HPDE6-E6E7 (cell line): ENCODE measurements around the gene KIRREL3.

Experiments
- DNase-seq: peaks from one replicate; pipeline ENCODE4 v3.0.0; 2011; ENCODE audit warnings: missing footprints; ENCODE audit errors: extremely low spot score

KIRREL3 gene

DNA sequence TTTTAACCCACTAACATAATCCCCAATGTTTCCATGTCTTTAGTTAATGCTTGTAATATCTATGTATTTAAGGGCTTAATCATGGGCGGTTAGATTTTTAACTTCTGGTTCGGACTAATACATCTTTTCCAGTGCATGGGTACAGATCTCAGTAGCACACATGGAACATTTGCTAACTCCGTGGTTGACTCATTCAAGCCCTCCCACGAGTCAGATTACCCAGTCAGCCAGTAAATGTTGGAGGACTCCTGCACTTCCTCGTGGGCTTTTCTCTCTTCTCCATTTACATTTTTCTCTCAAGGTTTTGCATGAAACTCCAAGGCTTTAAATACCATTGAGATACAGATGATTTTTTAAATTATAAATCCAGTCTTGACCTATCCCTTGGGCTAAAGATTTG, 331.2 kb downstream of the KIRREL3 start:
- DNase-seq, result no peak

DNA sequence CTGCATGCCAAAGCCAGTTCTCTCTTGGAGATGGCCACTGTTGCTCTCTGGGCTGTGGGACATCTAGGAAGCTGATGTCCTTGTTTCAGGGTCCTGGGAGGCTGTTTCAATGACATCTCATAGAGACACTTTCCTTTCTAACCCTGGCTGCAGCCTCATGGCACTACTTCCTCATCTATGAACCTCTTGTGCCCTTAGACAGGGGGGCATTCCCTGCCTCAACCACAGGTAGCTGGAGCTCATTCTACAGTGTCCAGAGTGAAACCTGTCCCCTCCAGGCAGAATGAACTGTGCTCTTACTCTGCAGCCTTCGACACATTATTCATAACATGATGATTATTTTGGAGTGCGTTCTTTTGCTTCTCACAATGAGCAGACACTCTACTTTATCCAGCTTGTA, 335.9 kb downstream of the KIRREL3 start:
- DNase-seq, result no peak

DNA sequence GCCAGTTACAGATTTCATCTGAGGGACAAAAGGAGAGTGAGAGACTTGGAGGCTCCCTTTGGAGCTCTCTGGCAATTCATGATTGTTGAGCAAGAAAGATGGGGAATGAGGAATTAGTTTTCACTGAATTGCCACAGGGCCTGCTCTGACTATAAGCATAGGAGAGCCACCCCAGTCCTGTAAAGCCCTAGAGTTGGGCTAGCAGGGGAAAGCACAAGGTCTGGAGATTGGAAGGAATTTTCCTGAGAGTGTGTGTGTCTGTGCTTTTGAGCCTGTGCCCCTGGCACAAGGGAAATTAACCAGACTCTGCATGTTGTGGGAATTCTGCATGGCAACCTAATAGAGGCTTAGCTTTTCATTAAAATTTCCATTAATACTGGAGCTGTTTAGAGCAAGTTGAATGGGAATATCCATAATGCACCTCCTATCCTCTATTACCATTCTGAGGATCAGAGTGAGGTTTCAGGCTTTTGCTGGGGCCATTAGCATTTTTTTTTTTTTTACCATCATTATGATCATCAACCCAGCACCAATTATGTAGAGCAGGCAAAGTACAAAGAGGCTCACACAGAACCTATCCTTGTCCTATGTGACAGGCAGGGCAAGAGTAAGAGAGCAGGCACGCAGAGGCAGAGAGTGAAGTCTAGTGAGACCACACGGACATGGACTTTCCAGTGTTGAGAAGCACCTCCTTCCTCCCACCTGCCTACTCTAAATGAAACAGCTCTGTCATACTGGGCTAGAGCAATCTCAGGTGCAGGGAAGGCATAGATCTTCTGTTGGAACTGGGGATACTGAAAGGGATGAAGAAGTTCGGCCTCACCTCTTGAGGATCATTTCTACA, 336.6 kb downstream of the KIRREL3 start:
- no peak for DNase-seq

DNA sequence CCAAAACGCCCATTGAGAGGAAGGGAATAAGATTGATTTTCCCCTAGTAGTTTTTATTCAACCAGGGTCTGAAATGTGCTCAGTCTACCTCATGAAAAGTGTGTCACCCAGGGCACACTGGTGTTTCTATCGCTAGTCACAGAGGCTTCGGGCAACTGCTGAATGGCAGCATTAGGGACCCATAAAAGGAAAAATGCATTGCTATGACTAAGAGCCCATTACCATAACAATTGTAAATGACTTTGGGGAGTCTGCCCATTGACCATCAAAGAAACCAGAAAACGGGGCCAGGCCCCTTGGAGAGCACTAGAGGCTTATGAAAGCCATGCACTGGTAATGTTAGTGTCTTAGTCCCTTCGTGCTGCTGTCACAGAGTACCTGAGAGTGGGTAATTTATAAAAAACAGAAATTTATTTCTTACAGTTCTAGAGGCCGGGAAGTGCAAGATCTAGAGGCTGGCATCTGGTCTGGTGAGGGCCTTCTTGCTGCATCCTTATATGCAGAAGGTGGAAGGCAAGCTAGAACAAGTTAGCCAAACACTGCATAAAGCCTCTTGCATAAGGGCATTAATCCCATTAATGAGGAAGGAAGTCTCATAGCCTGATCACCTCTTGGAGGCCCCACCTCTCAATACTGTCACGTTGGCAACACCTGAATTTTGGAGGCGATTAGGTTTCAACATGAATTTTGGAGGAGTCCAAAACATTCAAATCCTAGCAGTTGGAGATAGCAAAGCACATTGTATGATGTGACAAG, 338.4 kb downstream of the KIRREL3 start:
- no peak for DNase-seq

DNA sequence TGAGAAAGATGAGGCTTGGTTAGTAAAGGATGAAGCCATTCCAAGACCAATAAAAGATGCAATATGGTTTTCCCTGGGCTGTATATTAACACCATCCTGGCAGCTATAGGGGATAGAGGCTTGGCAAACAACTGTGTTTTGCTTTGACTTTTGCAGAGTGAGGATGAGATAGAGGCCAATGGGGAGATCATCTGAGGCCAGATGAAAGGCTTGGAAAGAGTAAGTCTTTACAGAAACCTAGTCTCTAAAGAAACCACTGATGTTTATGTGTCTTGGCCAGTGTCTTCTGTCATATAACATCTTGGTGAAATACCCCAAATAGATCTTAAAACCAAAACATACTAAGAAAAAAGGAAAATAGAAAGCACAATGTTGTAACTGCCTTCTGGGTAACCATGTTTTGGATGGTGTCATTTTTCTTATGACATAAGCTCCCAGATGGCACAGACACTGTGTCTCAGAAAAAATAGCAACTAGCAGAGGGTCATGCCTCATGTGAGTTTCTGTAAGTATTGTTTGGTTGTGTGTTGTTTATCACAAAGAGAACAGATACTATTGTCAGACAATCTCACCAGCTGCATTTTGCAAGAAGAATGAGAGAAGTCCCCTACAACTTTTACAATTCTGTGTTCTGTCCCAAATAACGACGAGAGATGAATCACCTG, 339.7 kb downstream of the KIRREL3 start:
- DNase-seq, result no peak

DNA sequence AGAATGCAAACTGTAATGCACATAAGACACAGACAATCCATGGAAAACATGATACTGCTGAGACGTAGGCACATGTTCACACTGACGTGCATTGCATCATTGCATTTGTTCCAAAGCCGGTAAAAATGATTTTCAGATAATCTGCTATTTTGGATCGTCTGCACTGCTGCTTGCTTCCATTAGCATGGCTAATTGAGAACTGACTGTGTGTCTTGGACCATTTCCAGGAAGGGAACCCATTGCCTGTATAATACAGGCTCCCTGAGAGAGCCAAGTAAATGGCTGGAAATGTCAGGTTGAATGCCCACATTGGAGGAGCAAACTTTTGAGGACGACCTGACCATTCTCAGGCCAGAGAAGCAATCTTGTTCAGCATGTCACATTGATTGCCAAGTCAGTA, 340.2 kb downstream of the KIRREL3 start:
- DNase-seq, result no peak

DNA sequence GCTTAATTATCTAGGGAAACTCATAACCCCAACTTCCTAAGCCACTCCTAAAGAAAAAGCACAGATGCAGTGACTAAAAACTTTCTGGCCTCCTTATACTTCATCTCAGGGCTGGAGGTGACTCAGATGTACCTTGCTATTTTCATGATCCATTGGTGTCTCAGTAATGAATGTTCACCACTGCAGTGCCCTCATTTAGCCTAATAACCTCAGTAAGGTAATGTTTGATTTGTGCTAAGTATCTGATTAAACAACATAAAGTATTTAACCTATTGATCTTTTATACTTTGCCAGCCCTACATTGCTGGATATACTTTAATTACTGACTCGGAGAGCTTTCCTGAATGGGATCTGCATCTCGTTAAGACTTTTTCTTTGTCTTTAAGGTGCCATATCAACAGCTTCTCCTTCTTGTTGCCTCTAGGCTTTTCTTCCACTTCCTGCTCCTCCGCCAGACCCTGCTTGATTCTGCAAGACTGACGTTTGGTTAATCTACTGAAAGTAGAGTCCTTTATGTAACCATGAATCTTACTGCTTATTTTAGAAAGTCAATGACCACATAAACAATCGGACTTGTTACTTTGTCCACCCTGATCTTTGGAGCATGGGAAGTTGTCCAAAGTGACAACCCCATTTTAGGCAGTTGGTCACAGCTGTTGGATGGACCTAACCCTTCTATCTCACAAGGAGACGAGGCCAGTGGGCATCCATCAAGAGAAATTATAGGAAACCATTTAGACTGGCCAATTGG, 342.1 kb downstream of the KIRREL3 start:
- DNase-seq, result no peak

DNA sequence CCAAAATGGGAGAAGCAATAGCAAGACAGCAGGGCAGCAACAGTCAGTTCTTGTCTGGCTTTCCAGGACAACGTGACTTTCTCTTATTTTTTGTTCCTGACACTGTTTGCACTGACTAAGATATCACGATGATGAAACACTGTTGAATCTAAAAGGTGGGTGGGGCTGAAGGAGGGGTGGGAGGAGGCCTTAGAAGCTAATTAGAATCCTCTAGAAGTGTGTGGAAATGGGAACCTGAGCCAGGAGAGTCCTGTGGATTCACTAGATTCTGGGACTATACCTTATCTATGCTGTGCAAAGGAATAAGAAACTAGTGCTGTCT, 344.8 kb downstream of the KIRREL3 start:
- no peak for DNase-seq

DNA sequence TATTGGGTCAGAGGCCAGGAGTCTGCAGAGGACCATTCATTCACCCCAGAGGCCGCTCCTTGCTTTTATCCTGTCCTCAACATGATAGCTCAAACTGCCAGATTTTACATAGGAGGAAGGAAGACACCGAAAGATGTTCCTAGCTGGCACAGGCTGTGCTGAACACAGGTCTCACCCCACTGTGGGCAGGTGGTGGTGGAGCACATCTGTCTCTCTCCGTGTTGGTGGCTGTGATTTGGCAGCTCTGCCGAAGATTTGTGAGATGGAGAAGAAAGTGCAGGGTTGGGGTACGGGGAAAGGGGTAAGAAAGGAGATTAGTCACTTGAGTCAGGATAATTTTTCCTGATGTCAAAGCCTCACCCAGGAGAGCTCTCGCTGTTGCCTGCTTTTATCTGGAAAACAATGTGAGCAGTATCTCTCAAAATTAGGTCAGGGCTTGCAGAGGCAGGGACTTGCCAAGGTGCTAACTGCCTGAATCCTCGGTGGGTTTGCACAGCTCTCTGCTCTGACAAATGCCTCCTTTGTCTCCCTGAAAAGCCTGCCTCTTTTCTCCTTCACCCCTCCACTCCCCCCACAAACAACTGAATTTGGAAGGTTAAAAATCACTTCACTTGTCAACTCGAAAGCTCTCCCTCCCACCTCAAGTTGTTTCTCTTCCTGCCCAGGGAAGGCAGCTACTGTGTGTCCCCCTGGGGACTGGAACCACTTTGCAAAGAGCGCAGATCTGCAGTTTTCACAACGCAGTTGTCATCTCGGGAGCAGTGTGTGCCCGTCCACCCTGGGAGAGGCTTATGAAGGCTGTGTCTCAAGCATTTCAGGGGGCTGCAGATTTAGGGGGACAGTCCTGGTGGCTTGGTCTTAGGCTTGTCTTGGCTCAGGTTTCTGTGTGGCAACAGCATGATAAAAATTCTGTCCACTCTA, 345.4 kb downstream of the KIRREL3 start:
- no peak for DNase-seq

DNA sequence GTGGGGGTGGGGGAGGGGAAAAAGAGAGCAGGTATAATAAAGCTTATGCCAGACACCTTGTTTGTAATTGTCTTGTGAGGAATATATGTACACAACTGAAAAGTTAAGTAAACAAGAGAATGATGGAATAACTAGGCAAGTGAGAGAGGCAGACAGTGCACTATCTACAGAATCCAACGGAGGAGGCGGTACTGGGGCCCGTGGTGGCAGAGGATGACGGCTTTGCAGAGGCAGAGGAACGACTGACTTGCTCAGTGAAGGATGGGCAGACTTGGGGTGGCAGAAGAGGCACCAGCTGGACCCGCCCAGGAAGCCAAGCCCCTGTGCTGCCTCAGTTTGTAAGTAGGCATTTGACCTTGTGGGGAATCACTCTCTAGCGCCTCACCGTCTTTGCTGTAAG, 347.5 kb downstream of the KIRREL3 start:
- DNase-seq, result no peak

DNA sequence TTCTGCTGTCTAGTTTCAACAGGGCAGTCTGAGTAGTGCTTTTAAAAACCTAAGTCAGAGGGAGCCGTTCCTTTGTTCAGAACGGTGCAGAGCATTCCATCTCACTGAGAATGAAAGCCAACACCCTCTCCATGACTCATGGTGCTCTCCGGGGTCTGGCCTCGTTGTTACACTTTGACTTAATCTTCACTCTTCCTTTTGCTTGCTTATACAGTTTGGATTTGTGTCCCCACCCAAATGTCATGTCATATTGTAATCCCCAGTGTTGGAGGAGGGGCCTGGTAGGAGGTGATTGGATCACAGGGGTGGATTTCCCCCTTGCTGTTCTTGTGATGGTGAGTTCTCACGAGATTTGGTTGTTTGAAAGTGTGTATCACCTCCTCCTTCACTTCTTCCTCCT, 352.8 kb downstream of the KIRREL3 start:
- DNase-seq, result no peak

DNA sequence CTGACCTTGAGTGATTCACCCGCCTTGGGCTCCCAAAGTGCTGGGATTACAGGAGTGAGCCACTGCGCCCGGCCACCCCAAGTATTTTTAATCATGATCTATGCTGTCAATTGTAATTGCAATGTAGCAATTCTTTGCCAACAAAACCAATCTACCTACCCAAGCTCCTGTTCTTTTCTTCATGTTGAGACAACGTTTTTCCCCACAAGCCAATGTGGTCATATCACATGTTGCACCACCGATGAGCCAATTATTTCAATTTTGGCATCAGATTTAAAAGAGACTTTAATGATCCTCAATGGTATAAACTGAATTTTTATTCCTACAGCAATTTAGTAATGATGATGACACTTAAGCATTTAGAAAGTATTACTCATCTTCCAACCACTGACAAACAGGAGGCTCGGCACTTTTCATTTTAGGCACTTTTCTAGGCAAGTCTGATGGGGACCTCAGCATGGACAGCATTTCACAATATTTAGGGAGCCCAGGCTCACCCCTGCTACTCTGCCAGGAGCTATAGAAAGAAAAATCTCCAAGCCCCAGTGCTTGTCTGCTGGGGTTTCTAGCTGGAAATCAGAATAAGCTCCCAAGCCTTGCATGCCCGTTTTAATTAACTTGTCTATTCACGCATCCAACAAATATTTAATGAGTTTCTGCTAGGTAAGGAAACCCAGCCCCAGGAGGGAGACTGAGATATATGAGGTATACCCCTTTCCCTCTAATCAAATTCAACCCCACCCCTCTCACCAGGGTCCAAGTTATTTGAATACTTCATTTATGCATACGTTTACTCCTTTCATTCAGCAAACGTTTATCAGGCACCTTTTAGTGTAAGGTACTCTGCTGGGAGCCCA, 353.6 kb downstream of the KIRREL3 start:
- no peak for DNase-seq

DNA sequence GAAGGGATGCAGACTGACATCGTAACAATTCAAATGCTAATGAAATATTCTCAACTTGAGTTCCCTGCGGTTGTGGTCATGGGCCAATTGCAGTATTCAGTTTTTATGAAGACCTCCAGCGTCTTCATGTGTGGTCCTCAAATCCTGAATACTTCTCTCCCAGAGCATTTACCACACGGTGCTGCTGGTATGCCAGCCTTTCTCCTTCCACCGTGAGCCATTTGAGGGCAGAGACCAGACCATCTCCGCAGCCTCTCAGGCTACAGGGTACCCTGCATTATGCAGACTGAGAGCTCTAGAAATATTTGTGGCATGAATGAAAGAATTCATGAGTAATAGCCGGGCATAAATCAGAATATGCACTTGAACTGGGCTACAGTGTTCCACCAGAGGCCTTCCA, 355.4 kb downstream of the KIRREL3 start:
- DNase-seq, result no peak

DNA sequence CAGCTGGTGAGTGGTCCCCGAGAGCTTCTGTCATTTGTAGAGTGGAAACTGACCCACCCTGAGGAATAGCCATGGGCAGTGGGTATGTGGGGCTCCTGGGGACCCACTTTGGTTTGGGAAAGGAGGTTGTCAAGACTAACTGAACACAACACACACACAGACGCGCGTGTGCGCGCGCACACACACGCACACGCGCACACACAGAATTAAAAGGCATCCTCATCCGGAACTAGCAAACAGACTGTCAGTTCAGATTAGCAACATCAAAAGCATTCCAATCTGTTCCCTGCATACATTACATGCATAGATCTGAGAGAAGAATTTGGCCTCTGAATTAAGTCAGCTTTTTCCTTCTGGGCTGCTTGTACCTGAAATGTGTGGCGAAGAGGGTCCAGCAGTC, 360.4 kb downstream of the KIRREL3 start:
- no peak for DNase-seq

DNA sequence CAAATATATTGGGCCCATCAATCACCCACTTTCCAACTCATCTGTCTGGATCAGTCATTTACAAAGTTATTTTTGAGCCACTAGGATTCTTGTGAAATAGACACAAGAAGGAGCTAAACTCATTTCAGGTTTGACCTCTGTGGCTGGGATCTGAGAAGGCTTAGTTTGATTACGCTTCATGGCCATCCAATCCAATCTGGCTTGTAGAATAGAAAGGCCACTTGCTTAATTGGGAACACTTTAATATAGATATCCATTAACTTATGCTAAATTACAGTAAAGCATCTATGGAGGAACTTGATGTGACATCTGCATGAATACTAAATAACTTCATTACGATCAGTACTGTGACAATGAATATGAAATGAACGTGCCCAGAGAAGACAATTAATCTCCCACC, 360.9 kb downstream of the KIRREL3 start:
- DNase-seq, result no peak

DNA sequence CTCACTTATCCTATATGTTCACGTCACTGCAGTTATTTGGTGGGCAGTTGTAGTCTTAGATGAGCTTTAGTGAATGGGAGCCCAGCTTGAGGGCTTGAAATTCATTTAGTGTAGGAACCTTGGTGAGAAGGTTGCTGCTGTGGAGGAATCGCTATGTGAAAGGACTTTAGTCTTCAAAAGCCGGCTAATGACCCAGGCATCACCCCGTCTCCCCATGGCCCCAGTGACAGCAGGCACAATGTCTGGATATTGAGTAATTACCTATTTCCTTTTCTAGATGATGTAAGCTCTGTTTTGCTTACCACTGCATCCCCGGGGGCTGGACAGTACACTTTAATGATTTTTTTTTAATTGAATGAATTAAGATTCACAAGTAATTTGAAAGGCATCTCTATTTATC, 361.9 kb downstream of the KIRREL3 start:
- DNase-seq, result no peak

DNA sequence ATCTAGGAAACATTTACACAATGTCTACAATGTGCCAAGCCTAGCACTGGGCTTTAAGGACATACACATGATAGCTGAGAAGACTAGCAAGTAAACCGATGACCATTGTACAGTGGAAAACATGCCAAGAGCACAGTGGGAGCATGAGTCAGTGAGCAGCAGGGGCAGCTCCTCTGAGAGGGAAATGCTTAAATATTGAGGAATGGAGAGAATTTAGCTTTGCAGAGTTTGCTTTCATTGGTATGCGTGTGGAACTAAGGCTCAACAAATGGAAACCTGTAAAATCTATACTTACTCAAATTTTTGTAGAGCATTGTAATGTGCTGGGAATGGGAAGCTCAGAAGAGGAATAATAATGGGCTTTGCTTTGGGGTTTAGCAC, 362.8 kb downstream of the KIRREL3 start:
- DNase-seq, result no peak

DNA sequence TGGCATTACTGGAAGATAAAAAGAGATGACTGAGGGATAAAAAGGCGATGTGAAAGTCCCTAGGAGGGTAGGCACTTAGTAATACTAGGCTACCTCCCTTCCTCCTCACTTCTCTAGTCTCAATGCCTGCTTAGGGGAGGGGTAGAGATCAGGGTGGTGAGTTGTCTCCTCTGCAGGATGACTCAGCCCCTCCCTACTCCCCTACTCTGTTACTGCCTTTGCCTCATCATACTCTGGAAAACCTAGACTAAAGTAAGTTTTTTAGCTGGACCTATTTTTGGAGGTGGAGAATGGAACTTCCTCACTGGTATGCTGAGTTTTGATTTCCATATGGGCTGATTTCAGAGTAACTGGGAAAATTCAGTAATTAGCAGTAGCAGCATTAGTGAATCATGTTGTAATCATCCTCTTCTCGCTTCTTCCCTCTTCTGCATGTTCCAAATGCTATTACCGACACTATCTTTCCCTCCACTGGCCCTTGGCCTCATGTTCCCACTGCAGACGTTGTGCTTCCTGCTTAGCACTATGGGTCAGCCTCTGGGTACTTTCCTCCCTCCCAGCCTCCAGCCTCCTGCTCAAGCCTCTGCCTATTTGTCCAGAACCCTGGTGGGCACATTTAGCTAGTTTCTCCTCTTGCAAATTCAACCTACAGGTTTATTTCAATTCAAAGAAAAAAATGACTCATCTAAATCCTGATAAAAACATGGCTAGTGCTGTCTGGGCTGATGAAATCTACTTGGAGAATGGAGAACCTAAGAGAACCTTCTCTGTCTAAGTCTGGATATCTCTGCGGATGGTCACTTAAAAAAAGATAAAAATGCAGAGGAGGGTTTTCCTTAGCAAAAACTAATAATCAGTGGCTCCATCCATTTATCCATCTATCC, 363.4 kb downstream of the KIRREL3 start:
- DNase-seq, result no peak

DNA sequence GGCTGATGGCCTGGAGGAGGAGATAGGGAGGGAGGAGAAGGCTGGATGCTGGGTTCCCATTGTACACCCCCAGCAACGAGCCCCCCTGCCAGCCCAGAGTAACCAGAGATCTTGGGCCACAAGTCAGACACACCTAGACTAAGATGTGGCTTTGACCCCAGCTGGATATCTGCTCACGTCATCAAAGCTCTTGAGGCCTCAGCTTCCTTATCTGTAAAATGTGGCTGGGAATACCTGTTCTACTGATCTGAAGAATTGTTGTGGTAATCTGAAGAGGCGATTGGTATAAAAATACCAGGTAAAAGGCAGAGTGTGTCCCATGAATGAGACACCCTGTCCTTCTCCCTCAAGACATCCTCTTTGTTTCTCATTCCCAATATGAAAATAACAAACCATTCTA, 365.1 kb downstream of the KIRREL3 start:
- no peak for DNase-seq
